Upper lobe of right lung (tissue), 1 donor: ENCODE measurements around the gene HDDC3. TPM values are rescaled to one million over a fixed set of nuclear protein-coding genes. Genes with fewer than 3 reads are reported as not detected.

Experiments used
- ATAC-seq: fragments of 200-7000 bp; cut with Tn5 transposase; one replicate; pipeline ENCODE4 v1.9.1; 2020; ENCODE audit warnings: mild to moderate bottlenecking, moderate library complexity
- DNase-seq: peaks from one replicate; pipeline ENCODE4 v3.0.0-alpha.2; 2020
- H3K27ac ChIP-seq: fragments of 200-600 bp; one replicate; pipeline ENCODE4 v1.8.0; 2022
- H3K27me3 ChIP-seq: fragments of 200-600 bp; one replicate; pipeline ENCODE4 v1.8.0; 2022; ENCODE audit warnings: mild to moderate bottlenecking
- H3K36me3 ChIP-seq: fragments of 200-600 bp; one replicate; pipeline ENCODE4 v1.8.0; 2022
- H3K4me1 ChIP-seq: fragments of 200-600 bp; one replicate; pipeline ENCODE4 v1.8.0; 2022
- H3K4me3 ChIP-seq: fragments of 200-600 bp; one replicate; pipeline ENCODE4 v1.8.0; 2022; ENCODE audit warnings: mild to moderate bottlenecking
- H3K9me3 ChIP-seq: fragments of 200-600 bp; one replicate; pipeline ENCODE4 v1.8.0; 2022
- CTCF ChIP-seq: fragments of 200-600 bp; IDR thresholded peaks from one replicate; pipeline ENCODE4 v1.8.0; 2022; ENCODE audit warnings: antibody characterized with exemption
- intact Hi-C: fragments of 100-400 bp; cut with DNase I; formaldehyde crosslinking; loops from one replicate; pipeline ENCODE4 v1.11.0; 2022
- total RNA-seq: library from RNA; stranded (reverse); fragmentation: NEBNext Ultra II Directional; extraction: Animal tissue kit (Norgen Biotek cat#: 25700); gene quantifications from one replicate; pipeline ENCODE4 v1.2.1, GENCODE V29; 2021
- donor health status: DM: no; HTN: yes; CAD: no; lungs with severe emphysema.

The HDDC3 gene
- total RNA-seq, 1 donor from 2014 or later, result 12.4 TPM

GRCh38 chr15:90946941-90947576, 14.7 kb upstream of the HDDC3 start:
- no peak for TF ChIP-seq CTCF
- H3K27ac ChIP-seq, result no peak overlapping the region
- H3K9me3 ChIP-seq, result no peaks in the 10 kb centered on the region
- peaks cover 97% of the 10 kb centered on the region for H3K36me3 ChIP-seq
- intact Hi-C loops, result no loop called here
- ATAC-seq (no peak), DNase-seq (no peak)
- H3K4me3 ChIP-seq, result no peak overlapping the region
- no peaks in the 10 kb centered on the region for H3K27me3 ChIP-seq
- H3K4me1 ChIP-seq, result no peaks in the 10 kb centered on the region

GRCh38 chr15:90946538-90946937, 14.2 kb upstream of the HDDC3 start:
- TF ChIP-seq CTCF, result no peak
- no peaks in the 10 kb centered on the region for H3K27me3 ChIP-seq
- no peak overlapping the region for H3K4me3 ChIP-seq
- H3K27ac ChIP-seq, result no peak overlapping the region
- no peak for ATAC-seq
- intact Hi-C loops, result no loop called here
- H3K4me1 ChIP-seq, result no peaks in the 10 kb centered on the region
- DNase-seq, result no peak
- peaks cover 97% of the 10 kb centered on the region for H3K36me3 ChIP-seq
- no peaks in the 10 kb centered on the region for H3K9me3 ChIP-seq

- intact Hi-C loops, result no loop called here
- ATAC-seq (peak; percentile 14), DNase-seq (no peak)
- no peak overlapping the region for H3K4me3 ChIP-seq
- H3K9me3 ChIP-seq, result no peaks in the 10 kb centered on the region
- H3K27ac ChIP-seq, result no peak overlapping the region
- no peaks in the 10 kb centered on the region for H3K27me3 ChIP-seq
- peaks cover 97% of the 10 kb centered on the region for H3K36me3 ChIP-seq
- no peak for TF ChIP-seq CTCF
- H3K4me1 ChIP-seq, result no peaks in the 10 kb centered on the region
These were observed 12.7 kb upstream of the HDDC3 start for GRCh38 chr15:90945091-90945490.

- Histone ChIP-seq H3K9me3 (no peaks in the 10 kb centered on the region), H3K36me3 (peaks cover 96% of the 10 kb centered on the region), H3K4me1 (no peaks in the 10 kb centered on the region), H3K4me3 (no peak overlapping the region), H3K27ac (no peak overlapping the region), H3K27me3 (no peaks in the 10 kb centered on the region)
- no peak for TF ChIP-seq CTCF
- no peak for ATAC-seq
- intact Hi-C loops, result no loop called here
- DNase-seq, result no peak
These were observed 10.2 kb upstream of the HDDC3 start for GRCh38 chr15:90942354-90943120.

- ATAC-seq (no peak), DNase-seq (no peak)
- H3K27ac ChIP-seq, result no peak overlapping the region
- peaks cover 10% of the 10 kb centered on the region for H3K4me1 ChIP-seq
- no peaks in the 10 kb centered on the region for H3K9me3 ChIP-seq
- no peaks in the 10 kb centered on the region for H3K27me3 ChIP-seq
- intact Hi-C loops, result no loop called here
- no peak for TF ChIP-seq CTCF
- H3K36me3 ChIP-seq, result peaks cover 85% of the 10 kb centered on the region
- no peak overlapping the region for H3K4me3 ChIP-seq
These were observed 8.7 kb upstream of the HDDC3 start for GRCh38 chr15:90941038-90941437.
